Limb (tissue), 2 donors: ENCODE data around the gene ABAT.
"Not testable (repeated sequence)": the region's sequence is repeated elsewhere in the genome, so short reads cannot be mapped to it uniquely, and the experiment has no call there.

ENCODE experiments used
- DNase-seq, 2 donors: peaks; one replicate each; pipeline ENCODE4 v3.0.0-alpha.2; 2016; ENCODE audit errors: extremely low spot score in 2 of 2

The ABAT gene

DNA sequence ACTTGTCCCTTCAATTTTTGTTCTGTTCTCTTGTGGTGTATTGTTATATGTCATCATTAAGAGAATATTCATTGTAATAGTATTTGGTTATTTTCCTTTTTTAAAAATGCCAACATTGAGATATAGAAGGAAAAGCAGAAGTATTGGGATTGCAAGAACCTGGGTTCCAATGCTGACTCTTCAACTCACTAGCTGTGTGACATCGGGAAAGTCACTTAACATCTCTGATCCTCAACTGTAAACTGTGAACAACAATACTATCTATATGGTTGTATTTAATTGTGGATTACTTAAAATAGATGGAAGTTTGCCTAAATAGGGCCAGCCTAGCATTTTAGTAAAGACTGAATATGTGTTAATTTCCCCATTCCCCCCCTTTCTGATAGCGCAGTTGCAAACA, 67.2 kb downstream of the ABAT start:
- no peak for DNase-seq

DNA sequence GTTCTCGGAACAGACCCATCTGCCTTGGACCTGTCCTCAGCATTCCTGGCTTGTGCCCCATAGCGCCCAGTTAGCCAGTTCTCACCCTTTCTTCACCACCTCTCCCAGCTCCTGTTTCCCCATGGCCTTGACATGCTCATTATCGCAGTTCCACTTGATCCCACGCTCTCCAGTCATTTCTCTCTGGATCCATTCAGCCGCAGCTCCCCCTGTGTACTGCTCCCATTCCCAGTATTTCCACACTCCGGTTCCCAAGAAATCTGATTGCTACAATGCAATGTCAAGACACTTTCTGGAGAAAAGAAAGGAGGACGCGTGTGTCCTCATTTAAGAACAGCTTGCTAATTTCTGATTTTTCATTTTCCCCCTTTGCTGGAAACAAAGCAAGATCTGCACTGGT, 67.7 kb downstream of the ABAT start:
- no peak for DNase-seq

DNA sequence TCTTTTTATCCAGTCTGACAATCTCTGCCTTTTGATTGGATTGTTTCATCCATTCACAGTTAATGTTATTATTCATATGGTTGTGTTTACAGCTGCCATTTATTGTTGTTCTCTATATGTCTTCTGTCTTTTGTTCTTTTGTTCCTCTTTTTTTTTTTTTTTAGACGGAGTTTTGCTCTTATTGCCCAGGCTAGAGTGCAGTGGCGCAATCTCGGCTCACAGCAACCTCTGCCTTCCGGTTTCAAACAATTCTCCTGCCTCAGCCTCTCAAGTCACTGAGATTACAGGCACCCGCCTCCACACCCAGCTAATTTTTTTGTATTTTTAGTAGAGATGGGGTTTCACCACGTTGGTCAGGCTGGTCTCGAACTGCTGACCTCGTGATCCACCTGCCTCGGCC, 74.5 kb downstream of the ABAT start:
- not testable (repeated sequence) for DNase-seq

DNA sequence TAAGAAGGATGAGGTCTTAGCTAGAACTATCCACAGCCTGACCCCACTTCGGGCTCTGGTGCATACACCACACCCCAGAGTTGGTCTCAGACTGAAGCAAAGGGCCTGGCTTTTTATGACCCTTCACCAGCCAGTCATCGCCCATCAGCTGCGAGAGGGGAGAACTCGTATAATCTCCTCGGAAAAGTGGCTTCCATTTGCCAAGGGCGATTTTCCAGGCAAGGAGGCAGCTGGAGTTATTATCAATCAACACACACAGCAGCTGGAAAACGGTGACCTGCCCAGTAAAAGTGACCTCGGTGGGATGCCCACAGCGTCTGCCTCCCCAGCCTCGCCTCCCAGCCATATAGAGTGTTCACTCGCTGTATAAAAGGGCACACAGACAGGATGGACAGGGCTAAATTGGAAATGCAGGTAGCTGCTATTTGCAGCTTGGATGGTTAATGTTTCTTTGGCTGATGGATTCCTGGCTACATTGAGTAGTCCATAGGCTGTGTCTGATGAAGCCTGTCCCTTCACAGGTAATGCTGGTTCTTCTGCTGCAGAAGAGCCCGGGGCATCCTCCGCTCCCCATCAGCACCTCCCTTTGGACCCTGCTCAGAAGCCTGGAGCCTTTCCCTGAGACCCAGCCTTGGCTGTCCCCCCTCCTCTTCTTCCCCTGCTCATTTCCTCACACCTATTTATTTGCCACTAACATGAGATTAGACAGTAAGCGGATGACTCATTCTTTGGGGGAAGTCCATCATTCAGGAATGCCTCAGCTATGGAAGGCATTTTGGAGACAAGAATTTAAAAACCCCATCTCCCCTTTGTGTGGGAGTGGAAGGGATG, 77.3 kb downstream of the ABAT start:
- no peak for DNase-seq

DNA sequence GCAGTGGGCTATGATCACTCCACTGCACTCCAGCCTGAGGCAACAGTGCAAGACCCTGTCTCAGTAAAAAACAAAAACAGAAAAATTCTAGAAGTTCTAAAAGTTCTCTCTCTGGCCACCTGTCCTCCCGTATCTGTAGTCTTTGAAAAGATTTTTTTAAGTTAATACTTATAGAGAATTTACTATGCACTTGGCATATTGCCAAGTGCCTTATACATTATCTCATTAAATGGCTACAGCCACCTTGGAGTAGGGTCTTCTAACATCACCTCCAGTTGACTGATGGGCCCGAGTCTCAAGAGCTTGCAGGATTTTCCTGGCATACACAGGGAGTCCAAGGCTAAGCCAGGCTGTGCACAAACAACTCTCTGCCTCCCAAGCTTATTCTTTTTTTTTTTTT, 78.3 kb downstream of the ABAT start:
- no peak for DNase-seq

DNA sequence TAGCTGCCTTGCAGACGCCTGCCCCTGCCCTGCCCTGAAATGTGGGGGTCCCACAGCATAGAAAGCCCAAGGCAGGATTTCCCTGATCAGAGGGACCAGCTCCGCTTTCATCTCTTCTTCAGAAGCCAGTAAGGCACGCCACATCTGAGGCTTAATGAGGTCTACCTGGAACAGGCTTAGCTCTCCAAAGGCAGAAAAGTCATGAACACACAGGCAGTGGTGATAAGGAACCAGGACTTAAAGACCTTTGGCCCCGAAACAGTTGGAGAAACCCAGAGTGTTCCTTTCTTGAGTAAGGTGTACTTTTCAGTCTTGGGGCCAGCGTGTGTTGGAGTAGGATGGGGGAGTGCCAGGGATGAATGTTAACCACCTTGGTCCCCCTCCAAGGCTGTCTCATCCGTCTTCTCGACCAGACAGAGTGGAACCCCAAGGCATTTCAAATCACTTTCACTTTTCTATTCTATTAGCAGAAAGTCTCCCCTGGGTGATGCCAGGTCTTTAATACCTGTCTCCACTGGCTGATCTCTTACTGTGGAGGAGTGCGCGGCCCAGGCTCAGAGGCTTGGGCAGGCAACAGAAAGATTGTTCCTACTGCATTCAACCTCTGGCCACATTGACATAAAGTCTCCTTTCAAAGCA, 79.1 kb downstream of the ABAT start:
- DNase-seq = no peak

DNA sequence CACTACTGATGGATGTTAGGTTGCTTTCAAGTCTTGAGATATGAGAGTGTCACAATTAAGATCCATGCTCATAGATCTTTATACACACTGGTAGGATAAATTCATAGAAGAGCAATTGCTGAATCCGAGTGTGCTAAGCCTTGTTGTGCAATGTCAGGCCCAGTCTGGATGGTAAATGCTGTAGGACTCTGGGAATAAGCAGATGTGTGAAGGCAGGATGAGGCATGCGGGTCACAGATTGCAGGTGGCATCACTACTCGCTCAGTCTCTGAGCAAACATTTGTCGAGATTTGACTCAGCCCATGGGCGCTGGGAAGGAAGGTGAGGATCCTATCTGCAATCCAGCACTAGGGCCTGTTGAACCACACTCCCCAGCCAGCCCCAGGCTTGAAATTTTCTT, 82.3 kb downstream of the ABAT start:
- DNase-seq = no peak

DNA sequence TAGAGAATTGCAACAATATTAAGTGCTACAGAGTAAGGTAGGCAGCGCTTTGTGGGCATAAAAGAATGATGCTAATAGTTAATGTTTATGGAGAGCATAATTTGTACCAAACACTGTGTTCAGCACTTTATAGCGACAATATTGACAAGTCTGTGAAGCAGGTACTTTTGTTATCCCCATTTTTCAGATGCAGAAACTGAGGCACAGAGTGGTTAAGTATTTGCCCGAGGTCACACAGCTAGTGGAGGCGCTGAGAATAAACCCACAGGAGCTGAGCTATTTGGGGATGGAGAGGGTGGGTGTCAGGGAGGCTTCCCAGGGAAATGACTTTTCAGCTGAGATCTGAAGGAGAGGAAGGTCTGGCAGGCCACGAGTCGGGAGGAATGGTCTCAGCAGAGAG, 83.6 kb downstream of the ABAT start:
- DNase-seq = no peak

DNA sequence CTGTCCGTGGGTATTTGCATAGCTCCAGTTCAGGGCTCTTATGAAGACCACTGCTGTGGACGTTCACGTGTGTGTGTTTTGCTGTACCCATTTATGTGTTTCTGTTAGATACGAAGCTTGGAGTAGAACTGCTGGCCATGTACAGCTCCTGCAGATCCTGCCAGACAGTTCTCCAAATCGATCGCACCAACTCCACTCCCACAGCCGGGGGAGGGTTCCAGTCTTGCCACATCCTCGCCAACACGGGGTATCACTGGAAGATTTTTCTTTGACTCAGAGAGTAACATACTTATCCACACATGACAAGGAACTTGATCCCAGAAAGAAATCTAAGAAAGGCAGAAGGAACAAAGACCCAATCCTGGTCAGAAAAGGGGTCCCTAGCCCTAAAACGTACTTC, 85.6 kb downstream of the ABAT start:
- no peak for DNase-seq

DNA sequence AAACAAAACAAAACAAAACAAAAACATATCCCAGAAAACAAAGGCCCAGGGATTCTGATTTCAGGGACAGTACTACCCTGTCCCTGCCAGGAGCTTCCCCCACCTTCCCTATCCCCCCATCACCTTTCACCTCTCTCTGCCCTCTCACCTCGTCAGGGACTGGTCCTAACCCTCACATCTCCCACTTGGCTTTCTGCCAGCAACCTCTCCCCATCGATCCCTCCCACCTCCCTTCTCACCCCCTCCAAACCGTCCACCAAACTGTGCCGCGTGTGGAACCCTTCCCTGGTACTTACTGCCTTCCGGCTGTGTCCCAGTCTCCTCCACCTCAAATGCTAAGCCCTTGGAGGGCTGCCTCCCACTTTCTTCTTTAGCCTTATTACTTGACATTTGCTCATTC, 86.7 kb downstream of the ABAT start:
- DNase-seq = no peak

DNA sequence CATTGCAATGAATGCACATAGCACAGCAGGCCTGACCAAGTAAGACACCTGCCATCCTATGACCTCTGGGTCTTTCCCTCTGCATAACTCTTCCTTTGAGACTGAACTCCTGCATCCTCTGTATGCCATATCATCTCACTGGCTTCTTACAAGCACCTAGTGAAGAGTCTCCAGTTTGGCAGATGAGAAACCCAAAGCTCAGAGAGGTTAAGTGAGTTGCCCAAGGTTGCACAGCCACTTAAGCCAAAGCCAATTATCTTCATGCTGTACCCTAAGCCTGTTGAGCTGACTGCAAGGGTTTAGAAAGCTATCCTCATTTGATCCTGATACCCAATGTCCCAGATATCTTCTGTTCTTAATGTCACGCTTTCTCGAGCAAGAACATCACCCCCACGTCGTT, 87.8 kb downstream of the ABAT start:
- no peak for DNase-seq

DNA sequence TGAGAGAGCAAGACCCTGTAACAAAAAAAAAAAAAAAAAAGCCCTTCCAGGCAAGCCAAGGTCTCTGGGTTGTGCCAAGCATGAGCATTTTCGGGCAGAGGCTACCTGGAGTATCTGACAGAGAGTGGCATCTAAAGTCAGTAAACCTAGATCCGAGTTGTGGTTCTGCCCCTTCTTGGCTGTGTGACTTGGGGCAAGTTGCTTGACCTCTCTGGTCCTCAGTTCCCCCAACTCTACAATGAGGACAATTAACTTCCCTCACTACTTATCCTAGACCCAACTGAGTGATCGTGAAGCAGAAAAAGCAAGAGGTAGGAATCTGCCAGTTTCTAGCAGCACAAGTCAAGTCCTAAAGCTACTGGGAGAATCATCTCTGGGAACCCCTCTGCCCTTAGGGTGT, 88.7 kb downstream of the ABAT start:
- no peak for DNase-seq

DNA sequence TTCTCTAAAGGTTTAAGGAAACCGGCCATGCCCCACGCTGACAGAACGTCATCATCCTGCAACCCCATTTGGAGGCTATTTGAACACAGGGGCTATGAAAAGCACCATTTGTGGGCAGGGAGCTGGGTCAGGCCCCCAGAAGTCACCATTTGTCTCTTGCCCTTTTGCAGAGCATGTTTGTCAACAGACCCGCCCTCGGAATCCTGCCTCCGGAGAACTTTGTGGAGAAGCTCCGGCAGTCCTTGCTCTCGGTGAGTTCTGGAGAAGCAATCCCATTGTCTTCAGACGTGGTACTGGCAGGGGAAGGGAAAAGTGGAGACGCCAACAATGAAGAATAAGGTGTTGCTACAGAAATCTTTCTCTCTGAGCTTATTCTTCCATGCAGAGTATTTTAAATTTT, 89.5 kb downstream of the ABAT start:
- no peak for DNase-seq

DNA sequence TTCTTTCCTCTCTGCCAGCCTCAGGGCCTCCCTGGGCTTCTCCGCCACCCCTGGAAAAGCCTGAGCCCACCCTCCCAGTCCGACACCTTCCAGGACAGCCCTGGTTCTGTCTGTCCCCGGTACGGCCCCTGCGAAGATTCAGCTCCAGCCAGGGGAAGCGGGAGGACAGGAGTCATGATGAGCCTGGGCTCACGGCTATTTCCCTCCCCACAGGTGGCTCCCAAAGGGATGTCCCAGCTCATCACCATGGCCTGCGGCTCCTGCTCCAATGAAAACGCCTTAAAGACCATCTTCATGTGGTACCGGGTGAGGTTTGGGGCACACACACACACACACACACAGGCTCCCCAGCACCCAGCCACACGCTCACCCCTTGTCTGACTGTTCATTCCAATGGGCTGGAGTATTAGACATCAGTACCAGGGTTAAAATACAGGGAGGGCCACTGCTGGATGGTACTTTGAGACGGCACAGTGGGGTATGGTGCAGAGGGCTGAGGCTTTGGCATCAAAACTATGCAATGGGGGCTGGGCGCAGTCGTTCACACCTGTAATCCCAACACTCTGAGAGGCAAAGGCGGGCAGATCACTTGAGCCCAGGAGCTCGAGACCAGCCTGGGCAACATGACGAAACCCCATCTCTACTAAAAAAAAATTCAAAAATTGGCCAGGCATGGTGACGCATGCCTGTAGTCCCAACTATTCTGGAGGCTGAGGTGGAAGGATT, 90.3 kb downstream of the ABAT start:
- DNase-seq = no peak

DNA sequence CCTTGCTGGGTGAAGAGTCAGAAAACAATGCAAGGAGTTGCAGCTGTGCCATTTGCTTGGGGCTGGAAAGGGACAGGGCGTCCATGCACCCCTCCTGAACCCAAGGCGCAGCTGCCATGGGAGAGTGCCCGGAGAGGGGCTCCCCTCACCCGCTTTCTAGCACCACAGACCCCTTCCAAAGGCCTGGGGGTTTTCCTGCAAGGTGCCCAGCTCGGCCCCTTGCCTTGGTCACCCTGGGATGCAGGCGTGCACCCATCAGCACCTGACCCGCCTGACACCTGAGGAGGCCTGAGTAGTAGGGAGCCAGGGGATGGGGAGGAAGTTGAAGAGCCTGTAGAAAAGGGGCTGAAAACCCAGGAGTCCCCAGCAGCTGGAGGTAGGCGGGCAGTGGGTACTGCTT, 92.8 kb downstream of the ABAT start:
- DNase-seq = no peak

DNA sequence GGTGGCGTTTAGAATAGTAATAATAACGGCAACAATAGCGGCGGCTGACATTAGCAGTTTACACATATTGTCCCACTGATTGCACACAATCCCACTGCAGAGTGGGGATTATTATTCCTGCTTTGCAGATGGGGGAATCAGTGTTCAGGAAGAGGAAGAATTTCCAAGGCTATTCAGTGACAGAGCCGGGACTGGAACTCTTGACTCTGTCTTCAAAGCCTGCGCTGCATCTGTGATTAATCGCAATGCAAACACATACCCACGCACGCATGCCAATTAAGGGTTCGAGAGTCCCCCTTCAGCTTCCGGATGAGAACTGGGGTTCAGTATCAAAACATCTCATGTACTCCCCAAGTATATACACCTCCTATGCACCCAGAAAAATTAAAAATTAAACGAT, 93.9 kb downstream of the ABAT start:
- no peak for DNase-seq

DNA sequence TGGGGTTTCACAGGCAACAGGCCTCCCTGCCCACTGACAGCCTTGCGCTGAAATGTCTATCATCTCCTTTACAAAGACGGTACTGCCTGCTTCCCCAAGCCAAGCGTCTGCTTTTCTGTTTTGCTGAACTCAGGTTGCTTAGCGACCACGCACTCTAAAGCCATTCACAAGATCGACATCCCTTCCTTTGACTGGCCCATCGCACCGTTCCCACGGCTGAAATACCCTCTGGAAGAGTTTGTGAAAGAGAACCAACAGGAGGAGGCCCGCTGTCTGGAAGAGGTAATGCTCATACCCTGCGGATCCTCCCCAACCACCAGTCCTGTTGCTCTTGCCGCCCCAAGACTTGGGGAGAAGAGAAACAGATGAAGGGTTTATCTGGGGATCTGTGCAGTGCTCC, 94.3 kb downstream of the ABAT start:
- DNase-seq = no peak

DNA sequence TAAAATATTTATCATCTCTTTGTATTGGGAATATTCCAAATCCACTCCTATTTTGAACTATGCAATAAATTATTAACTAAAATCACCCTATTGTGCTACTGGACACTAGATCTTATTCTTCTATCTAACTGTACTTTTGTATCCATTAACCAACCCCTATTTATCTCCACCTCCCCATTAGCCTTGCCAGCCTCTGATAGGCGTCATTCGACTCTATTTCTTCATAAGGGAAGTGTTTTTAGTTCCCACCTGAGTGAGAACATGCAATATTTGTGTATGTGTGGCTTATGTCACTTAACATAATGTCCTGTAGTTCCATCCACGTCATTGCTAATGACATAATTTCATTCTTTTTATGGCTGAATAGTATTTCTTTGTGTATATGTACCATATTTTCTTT, 99.1 kb downstream of the ABAT start:
- no peak for DNase-seq

DNA sequence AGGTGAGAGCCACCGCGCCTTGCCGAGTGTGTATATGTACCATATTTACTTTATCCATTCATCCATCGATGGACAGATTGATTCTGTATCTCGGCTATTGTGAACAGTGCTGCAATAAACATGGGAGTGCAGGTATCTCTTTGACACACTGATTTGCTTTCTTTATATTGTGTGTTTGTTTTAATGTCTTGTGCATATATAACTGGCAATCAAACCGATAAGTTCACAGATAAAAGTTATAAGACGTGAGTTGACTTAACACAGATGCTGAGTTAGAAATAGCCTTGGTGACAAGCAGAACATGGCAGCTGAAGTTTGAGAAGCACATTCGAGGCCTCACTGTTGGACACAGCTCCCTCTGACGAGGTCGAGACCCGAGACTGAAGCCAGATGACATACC, 99.8 kb downstream of the ABAT start:
- no peak for DNase-seq

DNA sequence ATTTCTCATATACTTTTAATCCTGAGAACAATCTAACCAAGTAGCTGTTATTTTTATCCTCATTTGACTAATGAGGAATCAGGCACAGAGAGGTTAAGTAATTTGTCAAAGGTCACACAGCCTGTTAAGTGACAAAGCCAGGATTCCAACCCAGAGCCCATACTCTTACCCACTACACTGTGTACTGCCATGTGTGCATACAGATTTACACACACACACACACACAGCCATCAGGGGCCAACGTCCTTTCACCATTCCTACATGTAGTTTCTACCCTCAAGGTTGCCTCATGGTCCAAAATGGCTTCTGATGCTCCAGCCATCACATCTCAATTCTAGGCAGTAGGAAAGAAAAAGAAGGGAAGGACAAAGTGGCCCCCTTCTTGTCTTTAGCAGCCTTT, 100.9 kb downstream of the ABAT start:
- DNase-seq = no peak

DNA sequence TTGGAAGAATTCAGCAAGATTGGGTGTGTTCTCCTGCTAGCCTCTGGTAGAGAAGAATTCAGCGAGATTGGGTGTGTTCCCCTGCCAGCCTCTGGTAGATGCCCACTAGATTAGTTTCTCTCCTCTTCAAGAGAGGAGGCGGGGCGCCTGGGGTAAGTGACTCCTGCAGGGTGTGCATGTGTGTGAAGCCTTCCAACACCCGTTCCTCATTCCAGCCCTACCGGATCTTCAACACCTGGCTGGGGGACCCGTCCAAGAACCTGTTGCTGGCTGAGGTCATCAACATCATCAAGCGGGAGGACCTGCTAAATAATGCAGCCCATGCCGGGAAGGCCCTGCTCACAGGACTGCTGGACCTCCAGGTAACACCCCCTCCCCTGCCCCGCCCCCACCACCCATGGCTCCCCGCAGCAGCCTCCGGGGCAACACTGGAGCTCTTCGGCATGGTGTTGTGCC, 101.7 kb downstream of the ABAT start:
- DNase-seq = no peak

DNA sequence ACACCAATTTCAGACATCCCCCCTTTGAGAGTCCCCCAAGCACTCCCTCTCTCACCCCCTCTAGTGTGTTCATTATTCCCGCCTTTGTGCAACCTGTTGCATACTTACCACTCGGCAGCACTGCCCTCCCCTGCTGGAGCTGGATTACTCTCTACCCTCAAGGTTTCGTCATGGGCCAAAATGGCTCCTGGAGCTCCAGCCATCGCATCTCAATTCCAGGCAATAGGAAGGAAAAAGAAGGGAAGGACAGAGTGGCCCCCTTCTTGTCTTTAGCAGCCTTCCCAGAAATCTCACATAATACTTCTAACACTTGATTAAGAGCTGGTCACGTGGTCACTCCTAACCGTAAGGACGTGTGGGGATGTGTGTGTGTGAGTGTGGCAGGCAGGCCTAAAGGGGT, 102.8 kb downstream of the ABAT start:
- DNase-seq = no peak

DNA sequence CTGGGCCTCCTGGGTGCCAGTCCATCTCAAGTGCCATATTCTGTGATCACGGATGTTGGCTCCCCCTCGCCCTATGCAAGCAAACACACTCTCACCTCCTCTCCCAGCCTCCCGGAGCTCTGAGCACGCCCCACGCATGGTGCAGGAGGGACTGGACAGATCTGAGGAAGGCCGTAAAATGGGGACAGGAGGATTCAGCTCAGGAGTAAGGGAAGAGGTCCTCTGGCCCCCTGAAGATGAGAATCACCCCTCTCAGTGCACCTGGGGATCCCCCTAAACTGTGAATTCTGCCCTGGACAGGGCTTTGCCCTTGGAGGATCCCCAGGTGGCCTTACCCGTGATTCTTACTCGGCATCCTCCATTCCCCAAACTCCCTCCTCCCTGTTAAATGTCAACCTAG, 107.4 kb downstream of the ABAT start:
- DNase-seq = no peak
